GM12878 (cell line): Measurements from ENCODE around the gene PLEKHA7. TPM values are rescaled to one million over a fixed set of nuclear protein-coding genes. Genes with fewer than 3 reads are reported as not detected.

ENCODE experiments used
- BCL11A ChIP-seq: IDR thresholded peaks from 2 replicates; pipeline ENCODE4 v1.6.1; 2011; ENCODE audit warnings: low read depth, low read length
- BCL3 ChIP-seq: IDR thresholded peaks from 2 replicates; pipeline ENCODE4 v1.6.1; 2011; ENCODE audit warnings: borderline replicate concordance, low read depth, mild to moderate bottlenecking, moderate library complexity, low read length; ENCODE audit not compliant: insufficient read depth, poor library complexity, severe bottlenecking
- BMI1 ChIP-seq: fragments of 450-650 bp; IDR thresholded peaks from 2 replicates; pipeline ENCODE4 v1.6.1; 2016; ENCODE audit warnings: mild to moderate bottlenecking, moderate library complexity, borderline replicate concordance
- CREB1 ChIP-seq: IDR thresholded peaks from 2 replicates; pipeline ENCODE4 v1.6.1; 2012; ENCODE audit warnings: low read depth, mild to moderate bottlenecking, inconsistent platforms
- FOXK2 ChIP-seq: fragments of 450-650 bp; IDR thresholded peaks from 2 replicates; pipeline ENCODE4 v1.6.1; 2017; ENCODE audit warnings: mild to moderate bottlenecking, moderate library complexity
- GATAD2B ChIP-seq: fragments of 450-650 bp; conservative IDR thresholded peaks from 2 replicates; pipeline ENCODE4 v1.6.1; 2017; ENCODE audit warnings: low read depth, mild to moderate bottlenecking, moderate library complexity
- HDAC2 ChIP-seq: fragments of 200-600 bp; sonication (generic); IDR thresholded peaks from 2 replicates; pipeline ENCODE4 v1.6.1; 2017
- IRF3 ChIP-seq: fragments of 450-650 bp; IDR thresholded peaks from 2 replicates; pipeline ENCODE4 v1.6.1; 2014; ENCODE audit warnings: mild to moderate bottlenecking
- KDM1A ChIP-seq: fragments of 200-600 bp; sonication (generic); IDR thresholded peaks from 2 replicates; pipeline ENCODE4 v1.6.1; 2016; ENCODE audit warnings: borderline replicate concordance
- LARP7 ChIP-seq: fragments of 450-650 bp; IDR thresholded peaks from 2 replicates; pipeline ENCODE4 v1.6.1; 2017; ENCODE audit warnings: mild to moderate bottlenecking
- MEF2A ChIP-seq: IDR thresholded peaks from 2 replicates; pipeline ENCODE4 v1.6.1; 2011; ENCODE audit warnings: low read depth, mild to moderate bottlenecking, low read length, moderate library complexity; ENCODE audit not compliant: insufficient read depth
- MTA2 ChIP-seq: fragments of 450-650 bp; IDR thresholded peaks from 2 replicates; pipeline ENCODE4 v1.6.1; 2016; ENCODE audit warnings: low read depth, mild to moderate bottlenecking, moderate library complexity
- MTA3 ChIP-seq: IDR thresholded peaks from 2 replicates; pipeline ENCODE4 v1.6.1; 2012; ENCODE audit warnings: low read length, inconsistent platforms, borderline replicate concordance
- NR2F1 ChIP-seq: fragments of 450-650 bp; conservative IDR thresholded peaks from 2 replicates; pipeline ENCODE4 v1.6.1; 2017; ENCODE audit warnings: mild to moderate bottlenecking
- PAX5 ChIP-seq: IDR thresholded peaks from 2 replicates; pipeline ENCODE4 v1.6.1; 2011; ENCODE audit warnings: low read depth, low read length, borderline replicate concordance
- PKNOX1 ChIP-seq: fragments of 450-650 bp; IDR thresholded peaks from 2 replicates; pipeline ENCODE4 v1.6.1; 2016; ENCODE audit warnings: mild to moderate bottlenecking
- REST ChIP-seq: IDR thresholded peaks from 2 replicates; pipeline ENCODE4 v1.6.1; 2012; ENCODE audit warnings: mild to moderate bottlenecking, low read depth, low read length
- RUNX3 ChIP-seq: IDR thresholded peaks from 2 replicates; pipeline ENCODE4 v1.6.1; 2012; ENCODE audit warnings: low read length, inconsistent platforms
- SKIL ChIP-seq: fragments of 450-650 bp; IDR thresholded peaks from 2 replicates; pipeline ENCODE4 v1.6.1; 2017; ENCODE audit warnings: mild to moderate bottlenecking, low read depth, inconsistent platforms; ENCODE audit not compliant: poor library complexity, severe bottlenecking
- SMC3 ChIP-seq: IDR thresholded peaks from 2 replicates; pipeline ENCODE4 v1.6.1; 2011; ENCODE audit warnings: low read length, improper control_type of control experiment, borderline replicate concordance
- ZNF217 ChIP-seq: fragments of 450-650 bp; IDR thresholded peaks from 2 replicates; pipeline ENCODE4 v1.6.1; 2017; ENCODE audit warnings: antibody characterized with exemption, mild to moderate bottlenecking
- ZNF384 ChIP-seq: IDR thresholded peaks from 2 replicates; pipeline ENCODE4 v1.6.1; 2012; ENCODE audit warnings: low read depth, mild to moderate bottlenecking, low read length, improper control_type of control experiment, borderline replicate concordance
- polyA plus RNA-seq, 11 experiments: library from polyadenylated mRNA; depleted of rRNA in 4 of 11; unstranded in 6 of 11; stranded (reverse) in 5 of 11; fragments of >200 nt; fragmentation: Nextera tagmentation in 4 of 11; fragmentation: Illumina TruSeq in 1 of 11; extraction: Ambion mirVana in 4 of 11; extraction: Trizol in 1 of 11; gene quantifications; 1 replicate in 1 of 11; 2 replicates in 10 of 11; pipeline versions ENCODE4 v1.2.1 to v1.2.3, GENCODE V29; 2011 to 2016; ENCODE audit warnings: inconsistent platforms in 2 of 11, missing spikeins in 2 of 11, low read depth in 1 of 11
- total RNA-seq, 4 experiments: library from RNA; depleted of rRNA in 3 of 4; stranded (reverse); fragments of >200 nt in 3 of 4; fragmentation: Illumina TruSeq in 1 of 4; extraction: Trizol in 1 of 4; gene quantifications; 2 replicates each; pipeline versions ENCODE4 v1.2.1 to v1.2.3, GENCODE V29; 2013 to 2021

The PLEKHA7 gene
- total and polyA plus RNA-seq, 10 of the 15 experiments (the other 5 are each of a cell fraction or from before 2014, with no cell fraction given): 0.45 to 5.3 (median 2.1) TPM

- TF ChIP-seq PAX5 (no peak; the same call in 1 of the 2 replicates), PKNOX1 (peak; percentile 86), LARP7 (no peak), GATAD2B (0 out of 2 replicates have a peak, but pooled peaks have one; percentile 31), SMC3 (no peak), ZNF217 (0 out of 2 replicates have a peak, but pooled peaks have one; percentile 60), NR2F1 (peak; percentile 19; the same call in 1 of the 2 replicates), MTA3 (no peak), BMI1 (no peak), REST (no peak), IRF3 (no peak), RUNX3 (peak; percentile 53), MTA2 (peak; percentile 96), BCL3 (no peak), FOXK2 (no peak; the same call in 1 of the 2 replicates), BCL11A (peak; percentile 49; the same call in 1 of the 2 replicates), MEF2A (no peak), HDAC2 (no peak), KDM1A (no peak), ZNF384 (no peak), CREB1 (no peak), SKIL (peak; percentile 87)
These were observed 67.5 kb downstream of the PLEKHA7 start (continued) for GRCh38 chr11:16946477-16947282.
